PC-3 (cell line): ENCODE measurements around the gene IP6K3.
A peak's percentile ranks its signal among the peaks of the same experiment; 100 is the strongest.

Experiments used
- CTCF ChIP-seq: fragments of 300-600 bp; sonication (generic); conservative IDR thresholded peaks from 2 replicates; pipeline ENCODE4 v1.5.1; 2017; ENCODE audit warnings: antibody characterized with exemption, low read depth, mild to moderate bottlenecking, low read length
- EZH2phosphoT487 ChIP-seq: fragments of 300-600 bp; sonication (generic); IDR thresholded peaks from 2 replicates; pipeline ENCODE4 v1.6.1; 2018; ENCODE audit warnings: mild to moderate bottlenecking, antibody characterized with exemption, low read length, borderline replicate concordance

GRCh38 chr6:33761922-33762629 is 15.4 kb upstream of the IP6K3 start:
- TF ChIP-seq EZH2phosphoT487 (no peak), CTCF (peak; percentile 80)
